GM23338 (cell line): ENCODE data around the gene ITIH5. TPM values are rescaled to one million over a fixed set of nuclear protein-coding genes. Genes with fewer than 3 reads are reported as not detected.

Experiments used
- ATAC-seq: fragments of 200-7000 bp; cut with Tn5 transposase; 3 replicates; pipeline ENCODE4 v1.9.1; 2020
- DNase-seq: peaks from one replicate; pipeline ENCODE4 v3.0.0-alpha.2; 2015; ENCODE audit warnings: low spot score
- H2AFZ ChIP-seq: fragments of 200-600 bp; sonication (generic); 2 replicates; pipeline ENCODE4 v1.8.0; 2016; ENCODE audit warnings: antibody characterized with exemption, mild to moderate bottlenecking, moderate library complexity
- H3F3A ChIP-seq: fragments of 200-600 bp; sonication (generic); replicated peaks from 2 replicates; pipeline ENCODE4 v1.8.0; 2017; ENCODE audit warnings: antibody characterized with exemption, mixed run types, low read depth
- H3K27ac ChIP-seq: fragments of 200-600 bp; sonication (generic); 2 replicates; pipeline ENCODE4 v1.6.1; 2016; ENCODE audit warnings: low read depth
- H3K27me3 ChIP-seq: fragments of 200-600 bp; sonication (generic); 2 replicates; pipeline ENCODE4 v1.8.0; 2016; ENCODE audit warnings: mild to moderate bottlenecking, mixed run types, moderate library complexity; ENCODE audit not compliant: insufficient read depth
- H3K36me3 ChIP-seq: fragments of 200-600 bp; sonication (generic); 2 replicates; pipeline ENCODE4 v1.8.0; 2016; ENCODE audit warnings: mild to moderate bottlenecking; ENCODE audit not compliant: insufficient read depth
- H3K4me1 ChIP-seq: fragments of 200-600 bp; sonication (generic); 2 replicates; pipeline ENCODE4 v1.8.0; 2016; ENCODE audit warnings: mild to moderate bottlenecking, moderate library complexity; ENCODE audit not compliant: insufficient read depth
- H3K4me2 ChIP-seq: fragments of 200-600 bp; sonication (generic); 2 replicates; pipeline ENCODE4 v1.7.1; 2017; ENCODE audit warnings: mixed run types
- H3K4me3 ChIP-seq: fragments of 200-600 bp; sonication (generic); 2 replicates; pipeline ENCODE4 v1.6.1; 2016; ENCODE audit warnings: mixed run types
- H3K79me2 ChIP-seq: fragments of 200-600 bp; sonication (generic); replicated peaks from 2 replicates; pipeline ENCODE4 v1.8.0; 2017; ENCODE audit warnings: mild to moderate bottlenecking; ENCODE audit not compliant: insufficient read depth
- H3K9me2 ChIP-seq: fragments of 200-600 bp; sonication (generic); 2 replicates; pipeline ENCODE4 v1.8.0; 2017; ENCODE audit not compliant: insufficient read depth
- H4K20me1 ChIP-seq: fragments of 200-600 bp; sonication (generic); replicated peaks from 2 replicates; pipeline ENCODE4 v1.8.0; 2017; ENCODE audit warnings: mild to moderate bottlenecking; ENCODE audit not compliant: insufficient read depth
- H3K27ac Mint-ChIP-seq: 2 replicates; pipeline ENCODE4 v1.8.0; 2020; ENCODE audit warnings: inconsistent platforms, mild to moderate bottlenecking, moderate library complexity, mixed read lengths
- H3K27me3 Mint-ChIP-seq: 3 replicates; pipeline ENCODE4 v1.8.0; 2022; ENCODE audit warnings: low read depth, mild to moderate bottlenecking, moderate library complexity, mixed read lengths, inconsistent platforms; ENCODE audit not compliant: insufficient read depth, poor library complexity
- H3K36me3 Mint-ChIP-seq: 3 replicates; pipeline ENCODE4 v1.8.0; 2021; ENCODE audit warnings: low read depth, mild to moderate bottlenecking, inconsistent platforms, moderate library complexity, mixed read lengths
- H3K4me1 Mint-ChIP-seq: 3 replicates; pipeline ENCODE4 v1.8.0; 2020; ENCODE audit warnings: mild to moderate bottlenecking, inconsistent platforms, mixed read lengths
- H3K4me3 Mint-ChIP-seq: 3 replicates; pipeline ENCODE4 v1.8.0; 2021; ENCODE audit warnings: moderate library complexity, mild to moderate bottlenecking, inconsistent platforms, mixed read lengths
- H3K9me3 Mint-ChIP-seq: 3 replicates; pipeline ENCODE4 v1.8.0; 2020; ENCODE audit warnings: moderate library complexity, mild to moderate bottlenecking, inconsistent platforms, mixed read lengths
- CREB1 ChIP-seq: fragments of 250-450 bp; sonication (Bioruptor Pico); IDR thresholded peaks from 2 replicates; pipeline ENCODE4 v1.5.0; 2020; ENCODE audit warnings: low read depth, mild to moderate bottlenecking, moderate library complexity
- CTCF ChIP-seq, 2 experiments: fragments of 200-600 bp in 1 of 2; sonication (generic) in 1 of 2; conservative IDR thresholded peaks; 2 replicates each; pipeline versions ENCODE4 v1.5.1 to v1.6.1; 2016 to 2017; ENCODE audit warnings: antibody characterized with exemption in 2 of 2, low read depth in 2 of 2, mild to moderate bottlenecking in 2 of 2, moderate library complexity in 1 of 2
- ETS1 ChIP-seq: IDR thresholded peaks from 2 replicates; pipeline ENCODE4 v1.6.1; 2016; ENCODE audit warnings: antibody characterized with exemption
- EZH2 ChIP-seq: fragments of 200-600 bp; sonication (generic); IDR thresholded peaks from one replicate; pipeline ENCODE4 v1.8.0; 2017; ENCODE audit warnings: antibody characterized with exemption, mild to moderate bottlenecking, low read depth; ENCODE audit not compliant: unreplicated experiment
- EZH2phosphoT487 ChIP-seq: fragments of 200-600 bp; sonication (generic); IDR thresholded peaks from one replicate; pipeline ENCODE4 v1.8.1; 2018; ENCODE audit warnings: antibody characterized with exemption; ENCODE audit not compliant: unreplicated experiment
- JUNB ChIP-seq: IDR thresholded peaks from one replicate; pipeline ENCODE4 v1.6.1; 2016; ENCODE audit warnings: antibody characterized with exemption; ENCODE audit not compliant: unreplicated experiment
- NANOG ChIP-seq: IDR thresholded peaks from 2 replicates; pipeline ENCODE4 v1.6.1; 2016; ENCODE audit warnings: antibody characterized with exemption, borderline replicate concordance
- POLR2AphosphoS5 ChIP-seq: IDR thresholded peaks from 2 replicates; pipeline ENCODE4 v1.6.1; 2016; ENCODE audit warnings: antibody characterized with exemption, low read depth
- STAT1 ChIP-seq: IDR thresholded peaks from one replicate; pipeline ENCODE4 v1.6.1; 2016; ENCODE audit warnings: antibody characterized with exemption; ENCODE audit not compliant: unreplicated experiment
- ZNF114 ChIP-seq: fragments of 250-450 bp; sonication (Bioruptor Pico); IDR thresholded peaks from 2 replicates; pipeline ENCODE4 v1.5.0; 2020; ENCODE audit warnings: mild to moderate bottlenecking, moderate library complexity
- ZNF331 ChIP-seq: fragments of 250-450 bp; sonication (Bioruptor Pico); IDR thresholded peaks from 2 replicates; pipeline ENCODE4 v1.5.0; 2020; ENCODE audit warnings: low read depth, mild to moderate bottlenecking, moderate library complexity
- ZNF462 ChIP-seq: fragments of 250-450 bp; sonication (Bioruptor Pico); IDR thresholded peaks from 2 replicates; pipeline ENCODE4 v1.5.0; 2020; ENCODE audit warnings: mild to moderate bottlenecking, moderate library complexity
- polyA plus RNA-seq: library from polyadenylated mRNA; unstranded; fragments of >200 nt; fragmentation: Nextera tagmentation; extraction: Ambion mirVana; gene quantifications from 2 replicates; pipeline ENCODE4 v1.2.1, GENCODE V29; 2016
- total RNA-seq: library from RNA; depleted of rRNA; stranded (reverse); fragments of >200 nt; shearing (Covaris generic); gene quantifications from 2 replicates; pipeline ENCODE4 v1.2.3, GENCODE V29; 2014
- TF ChIP-seq, protein P1 (sequence below): IDR thresholded peaks from one replicate; pipeline ENCODE4 v1.6.1; 2018; ENCODE audit warnings: antibody characterized with exemption; ENCODE audit not compliant: unreplicated experiment

Gene ITIH5
- total and polyA plus RNA-seq, 2 experiments from 2014 or later: 0.99 to 2.2 TPM

- peak; percentile 45; the same call in 2 of the 3 replicates for ATAC-seq
- Histone ChIP-seq H3K9me2 (no peaks in the 10 kb centered on the region; the same call in 1 of the 2 replicates), H3K4me2 (no peak overlapping the region), H3F3A (no peaks in the 10 kb centered on the region), H3K36me3 (no peaks in the 10 kb centered on the region), H2AFZ (0 out of 2 replicates have a peak overlapping the region, but pooled peaks have one; percentile 38), H3K4me1 (no peaks in the 10 kb centered on the region), H3K79me2 (no peaks in the 10 kb centered on the region), H4K20me1 (no peaks in the 10 kb centered on the region), H3K27me3 (no peaks in the 10 kb centered on the region), H3K4me3 (no peak overlapping the region), H3K27ac (no peak overlapping the region)
- DNase-seq: peak; percentile 50
- peaks cover 25% of the 10 kb centered on the region for H3K36me3 Mint-ChIP-seq
- peaks cover 4% of the 10 kb centered on the region for H3K4me1 Mint-ChIP-seq
- no peak overlapping the region for H3K27ac Mint-ChIP-seq
- H3K9me3 Mint-ChIP-seq: peaks cover 30% of the 10 kb centered on the region
- TF ChIP-seq JUNB (no peak), EZH2 (no peak), EZH2phosphoT487 (no peak), NANOG (no peak), ETS1 (no peak), POLR2AphosphoS5 (no peak), ZNF331 (CRISPR knock-in tag) (no peak), CTCF (conservative IDR thresholded peaks at IDR 0.05; ENCODE audit: low read depth in 2 of 2) (no peak), STAT1 (no peak), ZNF462 (CRISPR knock-in tag) (no peak), ZNF114 (CRISPR knock-in tag) (no peak), CREB1 (CRISPR knock-in tag) (no peak)
- TF ChIP-seq, protein P1, sequence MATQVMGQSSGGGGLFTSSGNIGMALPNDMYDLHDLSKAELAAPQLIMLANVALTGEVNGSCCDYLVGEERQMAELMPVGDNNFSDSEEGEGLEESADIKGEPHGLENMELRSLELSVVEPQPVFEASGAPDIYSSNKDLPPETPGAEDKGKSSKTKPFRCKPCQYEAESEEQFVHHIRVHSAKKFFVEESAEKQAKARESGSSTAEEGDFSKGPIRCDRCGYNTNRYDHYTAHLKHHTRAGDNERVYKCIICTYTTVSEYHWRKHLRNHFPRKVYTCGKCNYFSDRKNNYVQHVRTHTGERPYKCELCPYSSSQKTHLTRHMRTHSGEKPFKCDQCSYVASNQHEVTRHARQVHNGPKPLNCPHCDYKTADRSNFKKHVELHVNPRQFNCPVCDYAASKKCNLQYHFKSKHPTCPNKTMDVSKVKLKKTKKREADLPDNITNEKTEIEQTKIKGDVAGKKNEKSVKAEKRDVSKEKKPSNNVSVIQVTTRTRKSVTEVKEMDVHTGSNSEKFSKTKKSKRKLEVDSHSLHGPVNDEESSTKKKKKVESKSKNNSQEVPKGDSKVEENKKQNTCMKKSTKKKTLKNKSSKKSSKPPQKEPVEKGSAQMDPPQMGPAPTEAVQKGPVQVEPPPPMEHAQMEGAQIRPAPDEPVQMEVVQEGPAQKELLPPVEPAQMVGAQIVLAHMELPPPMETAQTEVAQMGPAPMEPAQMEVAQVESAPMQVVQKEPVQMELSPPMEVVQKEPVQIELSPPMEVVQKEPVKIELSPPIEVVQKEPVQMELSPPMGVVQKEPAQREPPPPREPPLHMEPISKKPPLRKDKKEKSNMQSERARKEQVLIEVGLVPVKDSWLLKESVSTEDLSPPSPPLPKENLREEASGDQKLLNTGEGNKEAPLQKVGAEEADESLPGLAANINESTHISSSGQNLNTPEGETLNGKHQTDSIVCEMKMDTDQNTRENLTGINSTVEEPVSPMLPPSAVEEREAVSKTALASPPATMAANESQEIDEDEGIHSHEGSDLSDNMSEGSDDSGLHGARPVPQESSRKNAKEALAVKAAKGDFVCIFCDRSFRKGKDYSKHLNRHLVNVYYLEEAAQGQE: no peak
- no peak overlapping the region for H3K4me3 Mint-ChIP-seq
- H3K27me3 Mint-ChIP-seq: no peaks in the 10 kb centered on the region
These were observed 154.3 kb downstream of the ITIH5 start for GRCh38 chr10:7512487-7512886.
